ENCODE data around the gene KCNK1. TPM values are rescaled to one million over a fixed set of nuclear protein-coding genes. Genes with fewer than 3 reads are reported as not detected.

The KCNK1 gene
- total and polyA plus RNA-seq, 3 experiments from 2014 or later, result 1.1 to 1.4 TPM; not detected in 1

- Mint-ChIP-seq H3K4me1 (no peaks in the 10 kb centered on the region), H3K4me3 (no peak overlapping the region), H3K27me3 (peaks cover 4 to 6% of the 10 kb centered on the region in 2 donors), H3K36me3 (no peaks in the 10 kb centered on the region), H3K9me3 (no peaks in the 10 kb centered on the region), H3K27ac (no peak overlapping the region)
- no peaks in the 10 kb centered on the region for H3K27me3 ChIP-seq (ENCODE audit: insufficient read depth, low read length, poor library complexity, severe bottlenecking)
- no peaks in the 10 kb centered on the region for H3K4me1 ChIP-seq (ENCODE audit: insufficient read depth, low read length)
- no peaks in the 10 kb centered on the region for H3K36me3 ChIP-seq (ENCODE audit: insufficient read depth, low read length)
- no peaks in the 10 kb centered on the region for H3K9me3 ChIP-seq (ENCODE audit: low read length)
- no peak overlapping the region for H3K27ac ChIP-seq (ENCODE audit: low read depth, low read length)
- no peak for DNase-seq
- ChIA-PET POLR2A (no interaction called here), CTCF (no interaction called here)
- no peak overlapping the region for H3K4me3 ChIP-seq (ENCODE audit: low read length)
Observed at GRCh38 chr1:233647636-233648035, 33.7 kb downstream of the KCNK1 start.

- Mint-ChIP-seq H3K9me3 (no peaks in the 10 kb centered on the region), H3K4me1 (no peaks in the 10 kb centered on the region), H3K27ac (no peak overlapping the region), H3K27me3 (peaks cover 0 to 3% of the 10 kb centered on the region in 2 donors), H3K36me3 (no peaks in the 10 kb centered on the region), H3K4me3 (no peak overlapping the region)
- Histone ChIP-seq H3K4me3 (ENCODE audit: low read length) (no peak overlapping the region), H3K27me3 (ENCODE audit: insufficient read depth, low read length, poor library complexity, severe bottlenecking) (no peaks in the 10 kb centered on the region), H3K27ac (ENCODE audit: low read depth, low read length) (no peak overlapping the region), H3K4me1 (ENCODE audit: insufficient read depth, low read length) (no peaks in the 10 kb centered on the region), H3K36me3 (ENCODE audit: insufficient read depth, low read length) (no peaks in the 10 kb centered on the region), H3K9me3 (ENCODE audit: low read length) (no peaks in the 10 kb centered on the region)
- ChIA-PET CTCF (no interaction called here), POLR2A (no interaction called here)
- DNase-seq, result no peak
Observed at GRCh38 chr1:233651061-233651460, 37.2 kb downstream of the KCNK1 start.

GRCh38 chr1:233651563-233652233 lies 37.8 kb downstream of the KCNK1 start:
- ChIA-PET POLR2A (no interaction called here), CTCF (no interaction called here)
- H3K27me3 ChIP-seq (ENCODE audit: insufficient read depth, low read length, poor library complexity, severe bottlenecking), result no peaks in the 10 kb centered on the region
- no peak overlapping the region for H3K27ac ChIP-seq (ENCODE audit: low read depth, low read length)
- H3K4me1 ChIP-seq (ENCODE audit: insufficient read depth, low read length), result no peaks in the 10 kb centered on the region
- no peaks in the 10 kb centered on the region for H3K9me3 ChIP-seq (ENCODE audit: low read length)
- H3K36me3 Mint-ChIP-seq, result no peaks in the 10 kb centered on the region
- no peaks in the 10 kb centered on the region for H3K36me3 ChIP-seq (ENCODE audit: insufficient read depth, low read length)
- no peak overlapping the region for H3K4me3 ChIP-seq (ENCODE audit: low read length)
- H3K4me3 Mint-ChIP-seq, result no peak overlapping the region
- H3K9me3 Mint-ChIP-seq, result no peaks in the 10 kb centered on the region
- no peak overlapping the region for H3K27ac Mint-ChIP-seq
- H3K4me1 Mint-ChIP-seq, result no peaks in the 10 kb centered on the region
- H3K27me3 Mint-ChIP-seq, result peaks cover 0 to 2% of the 10 kb centered on the region in 2 donors
- DNase-seq, result no peak

GRCh38 chr1:233652526-233652925 lies 38.6 kb downstream of the KCNK1 start:
- Histone ChIP-seq H3K4me3 (ENCODE audit: low read length) (no peak overlapping the region), H3K27ac (ENCODE audit: low read depth, low read length) (no peak overlapping the region), H3K27me3 (ENCODE audit: insufficient read depth, low read length, poor library complexity, severe bottlenecking) (no peaks in the 10 kb centered on the region), H3K4me1 (ENCODE audit: insufficient read depth, low read length) (no peaks in the 10 kb centered on the region), H3K9me3 (ENCODE audit: low read length) (no peaks in the 10 kb centered on the region), H3K36me3 (ENCODE audit: insufficient read depth, low read length) (no peaks in the 10 kb centered on the region)
- Mint-ChIP-seq H3K4me3 (no peak overlapping the region), H3K27me3 (peaks cover 3 to 6% of the 10 kb centered on the region in 2 donors), H3K36me3 (no peaks in the 10 kb centered on the region), H3K9me3 (no peaks in the 10 kb centered on the region), H3K27ac (no peak overlapping the region), H3K4me1 (no peaks in the 10 kb centered on the region)
- POLR2A ChIA-PET, result no interaction called here
- no peak for DNase-seq
- CTCF ChIA-PET, result no interaction called here

- Histone ChIP-seq H3K27me3 (ENCODE audit: insufficient read depth, low read length, poor library complexity, severe bottlenecking) (no peaks in the 10 kb centered on the region), H3K36me3 (ENCODE audit: insufficient read depth, low read length) (no peaks in the 10 kb centered on the region), H3K4me3 (ENCODE audit: low read length) (no peak overlapping the region), H3K9me3 (ENCODE audit: low read length) (no peaks in the 10 kb centered on the region), H3K4me1 (ENCODE audit: insufficient read depth, low read length) (no peaks in the 10 kb centered on the region), H3K27ac (ENCODE audit: low read depth, low read length) (no peak overlapping the region)
- Mint-ChIP-seq H3K4me1 (no peaks in the 10 kb centered on the region), H3K36me3 (no peaks in the 10 kb centered on the region), H3K4me3 (no peak overlapping the region), H3K27me3 (peaks cover 3 to 6% of the 10 kb centered on the region in 2 donors), H3K27ac (no peak overlapping the region), H3K9me3 (no peaks in the 10 kb centered on the region)
- POLR2A ChIA-PET, result no interaction called here
- DNase-seq, result no peak
- CTCF ChIA-PET, result no interaction called here
Observed at GRCh38 chr1:233654658-233655280, 40.9 kb downstream of the KCNK1 start.

GRCh38 chr1:233655301-233655740 lies 41.4 kb downstream of the KCNK1 start:
- Mint-ChIP-seq H3K27me3 (peaks cover 3 to 6% of the 10 kb centered on the region in 2 donors), H3K27ac (no peak overlapping the region), H3K4me3 (no peak overlapping the region), H3K36me3 (no peaks in the 10 kb centered on the region), H3K4me1 (no peaks in the 10 kb centered on the region), H3K9me3 (no peaks in the 10 kb centered on the region)
- POLR2A ChIA-PET, result no interaction called here
- no peaks in the 10 kb centered on the region for H3K36me3 ChIP-seq (ENCODE audit: insufficient read depth, low read length)
- H3K27ac ChIP-seq (ENCODE audit: low read depth, low read length), result no peak overlapping the region
- no peaks in the 10 kb centered on the region for H3K9me3 ChIP-seq (ENCODE audit: low read length)
- no peak overlapping the region for H3K4me3 ChIP-seq (ENCODE audit: low read length)
- no peaks in the 10 kb centered on the region for H3K27me3 ChIP-seq (ENCODE audit: insufficient read depth, low read length, poor library complexity, severe bottlenecking)
- CTCF ChIA-PET, result no interaction called here
- no peaks in the 10 kb centered on the region for H3K4me1 ChIP-seq (ENCODE audit: insufficient read depth, low read length)
- no peak for DNase-seq

GRCh38 chr1:233656032-233656635 lies 42.2 kb downstream of the KCNK1 start:
- Histone ChIP-seq H3K27ac (ENCODE audit: low read depth, low read length) (no peak overlapping the region), H3K4me3 (ENCODE audit: low read length) (no peak overlapping the region), H3K4me1 (ENCODE audit: insufficient read depth, low read length) (no peaks in the 10 kb centered on the region), H3K27me3 (ENCODE audit: insufficient read depth, low read length, poor library complexity, severe bottlenecking) (no peaks in the 10 kb centered on the region), H3K9me3 (ENCODE audit: low read length) (no peaks in the 10 kb centered on the region), H3K36me3 (ENCODE audit: insufficient read depth, low read length) (no peaks in the 10 kb centered on the region)
- ChIA-PET CTCF (no interaction called here), POLR2A (no interaction called here)
- no peak for DNase-seq
- no peaks in the 10 kb centered on the region for H3K4me1 Mint-ChIP-seq
- H3K36me3 Mint-ChIP-seq, result no peaks in the 10 kb centered on the region
- H3K4me3 Mint-ChIP-seq, result no peak overlapping the region
- H3K27me3 Mint-ChIP-seq, result peaks cover 3 to 6% of the 10 kb centered on the region in 2 donors
- H3K9me3 Mint-ChIP-seq, result no peaks in the 10 kb centered on the region
- H3K27ac Mint-ChIP-seq, result no peak overlapping the region

- Mint-ChIP-seq H3K27ac (no peak overlapping the region), H3K36me3 (no peaks in the 10 kb centered on the region), H3K9me3 (no peaks in the 10 kb centered on the region), H3K4me3 (no peak overlapping the region), H3K27me3 (peaks cover 3 to 6% of the 10 kb centered on the region in 2 donors), H3K4me1 (no peaks in the 10 kb centered on the region)
- no peaks in the 10 kb centered on the region for H3K27me3 ChIP-seq (ENCODE audit: insufficient read depth, low read length, poor library complexity, severe bottlenecking)
- H3K9me3 ChIP-seq (ENCODE audit: low read length), result no peaks in the 10 kb centered on the region
- no peak for DNase-seq
- H3K4me1 ChIP-seq (ENCODE audit: insufficient read depth, low read length), result no peaks in the 10 kb centered on the region
- H3K4me3 ChIP-seq (ENCODE audit: low read length), result no peak overlapping the region
- no peak overlapping the region for H3K27ac ChIP-seq (ENCODE audit: low read depth, low read length)
- ChIA-PET CTCF (no interaction called here), POLR2A (no interaction called here)
- H3K36me3 ChIP-seq (ENCODE audit: insufficient read depth, low read length), result no peaks in the 10 kb centered on the region
Observed at GRCh38 chr1:233656687-233657086, 42.8 kb downstream of the KCNK1 start.
